GM21423 (cell line): ENCODE data around the gene HEMK1.

Experiments used
- ATAC-seq: cut with Tn5 transposase; IDR thresholded peaks from one replicate; pipeline ENCODE4 v1.9.1; 2021; ENCODE audit warnings: mild to moderate bottlenecking, moderate library complexity; ENCODE audit not compliant: unreplicated experiment

Gene HEMK1

DNA sequence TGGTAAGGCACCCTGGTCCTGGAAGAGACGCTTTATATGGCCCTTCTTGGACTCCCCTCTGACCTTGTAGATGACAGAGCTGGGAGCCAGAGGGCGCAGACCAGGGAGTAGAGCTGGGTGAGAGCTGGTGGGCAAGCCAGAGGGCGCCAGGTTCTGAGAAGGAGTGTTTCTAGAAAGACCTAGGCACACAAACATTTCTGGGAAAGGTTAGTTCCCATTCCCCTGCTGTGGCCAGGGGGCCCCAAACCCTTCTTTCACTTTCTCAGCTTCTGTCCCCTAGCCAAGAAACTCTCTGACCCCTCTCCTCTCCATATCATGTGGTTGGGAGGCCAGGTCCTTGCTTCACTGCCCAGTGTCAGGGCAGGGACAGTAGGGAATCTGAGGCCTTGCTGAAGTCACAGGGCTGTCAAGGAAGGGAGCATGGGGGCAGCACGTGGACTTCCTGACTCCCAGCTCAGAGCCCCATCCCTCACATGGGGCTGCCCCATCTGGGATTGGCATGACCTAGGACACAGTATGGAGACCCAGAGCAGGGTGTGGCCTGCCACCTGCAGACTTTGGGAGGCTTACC, 3.6 kb downstream of the HEMK1 start:
- no peak for ATAC-seq

DNA sequence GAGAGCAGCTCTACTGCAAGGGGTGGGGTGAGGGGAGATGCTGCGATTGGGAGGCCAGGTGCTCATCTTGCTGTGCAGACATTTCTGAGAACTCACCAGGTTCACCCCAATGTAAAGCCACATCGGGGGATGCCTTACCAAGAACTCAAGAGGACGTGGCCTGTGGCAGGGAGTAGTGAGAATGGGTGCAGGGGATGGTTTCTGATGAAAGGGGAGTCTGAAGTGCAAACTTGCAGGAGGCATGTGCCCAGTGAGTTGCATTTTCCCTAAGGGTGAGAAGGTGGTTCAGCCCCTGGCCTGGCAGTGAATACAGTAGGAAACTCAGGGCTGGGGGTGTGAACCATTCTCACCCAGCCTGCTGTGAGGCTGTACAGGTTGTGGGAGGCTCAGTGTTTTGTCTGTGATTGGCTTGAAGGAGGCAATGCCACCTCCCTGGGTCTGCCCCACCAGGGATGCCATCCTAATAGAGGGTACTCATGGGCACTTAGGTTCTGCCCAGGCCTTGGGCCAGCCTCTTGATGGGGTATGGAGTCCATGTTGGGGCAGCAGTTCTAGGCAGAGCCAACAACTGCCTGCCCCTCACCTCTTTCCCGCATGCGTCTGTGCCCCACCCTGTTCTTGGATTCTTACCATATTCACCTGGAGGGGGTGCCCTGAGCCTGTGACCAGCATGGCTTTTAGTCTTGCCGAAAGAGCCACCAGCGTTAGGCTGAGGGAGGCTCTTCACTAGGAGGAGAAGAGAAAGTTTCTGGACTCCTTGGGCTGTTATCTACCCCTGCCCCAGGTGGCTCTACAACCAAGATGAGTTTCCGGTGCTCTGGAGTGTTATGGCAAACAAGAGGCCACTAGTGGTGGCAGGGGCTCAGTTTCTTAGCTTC, 4.5 kb downstream of the HEMK1 start:
- ATAC-seq = no peak

DNA sequence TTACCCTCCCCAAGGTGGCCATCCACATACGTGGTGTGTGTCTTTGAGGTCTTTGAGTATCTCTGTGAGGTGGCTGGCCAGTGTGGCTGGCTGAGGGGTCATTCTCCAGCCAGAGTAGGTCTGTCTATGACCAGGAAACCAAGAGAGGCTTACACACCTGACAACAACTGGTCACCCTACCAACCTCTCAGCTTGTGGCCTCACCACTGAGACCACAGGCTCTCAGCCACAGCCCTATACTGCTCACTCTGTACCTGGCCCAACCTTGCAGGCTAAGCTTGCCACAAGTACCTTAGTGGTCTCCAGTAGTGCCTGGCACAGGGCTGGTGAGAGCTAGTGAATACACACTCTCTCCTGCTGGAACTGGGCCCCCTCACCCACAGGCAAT, 5.1 kb downstream of the HEMK1 start:
- no peak for ATAC-seq

DNA sequence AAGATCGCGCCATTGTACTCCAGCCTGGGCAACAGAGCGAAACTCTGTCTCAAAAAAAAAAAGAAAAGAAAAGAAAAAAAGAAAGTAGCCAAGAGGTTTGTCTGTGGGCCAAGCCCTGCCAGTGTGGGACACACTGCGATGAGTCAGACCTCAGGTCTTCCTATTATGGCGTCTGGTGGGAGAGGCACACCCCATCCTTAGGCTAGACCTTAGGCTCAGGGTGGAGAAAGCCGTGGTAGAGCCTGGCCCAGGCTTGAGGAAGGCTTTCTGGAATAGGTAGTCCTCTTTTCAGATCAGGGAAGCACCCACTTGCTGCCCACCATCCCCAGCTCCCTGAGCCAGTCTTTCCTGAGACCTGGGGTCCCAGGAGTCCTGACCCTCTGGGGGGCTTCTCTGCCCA, 6.0 kb downstream of the HEMK1 start:
- no peak for ATAC-seq

DNA sequence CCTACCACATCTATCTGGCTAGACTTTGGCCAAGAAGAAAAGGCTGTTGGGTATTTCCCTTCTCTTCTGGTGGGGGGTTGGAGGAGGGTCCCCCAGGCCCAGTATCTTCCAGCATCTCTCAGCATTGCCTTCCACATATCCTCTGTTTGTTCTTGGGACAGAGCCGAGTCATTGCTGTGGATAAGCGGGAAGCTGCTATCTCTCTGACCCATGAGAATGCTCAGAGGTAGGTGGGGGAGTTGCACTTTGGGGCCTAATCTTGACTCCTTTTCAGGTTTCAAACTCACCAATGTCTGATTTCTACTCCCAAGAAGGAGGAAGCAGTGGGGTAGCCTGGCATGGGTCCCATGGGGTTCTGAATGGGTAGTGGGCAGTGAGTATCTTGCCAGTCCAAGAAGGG, 8.0 kb downstream of the HEMK1 start:
- no peak for ATAC-seq

DNA sequence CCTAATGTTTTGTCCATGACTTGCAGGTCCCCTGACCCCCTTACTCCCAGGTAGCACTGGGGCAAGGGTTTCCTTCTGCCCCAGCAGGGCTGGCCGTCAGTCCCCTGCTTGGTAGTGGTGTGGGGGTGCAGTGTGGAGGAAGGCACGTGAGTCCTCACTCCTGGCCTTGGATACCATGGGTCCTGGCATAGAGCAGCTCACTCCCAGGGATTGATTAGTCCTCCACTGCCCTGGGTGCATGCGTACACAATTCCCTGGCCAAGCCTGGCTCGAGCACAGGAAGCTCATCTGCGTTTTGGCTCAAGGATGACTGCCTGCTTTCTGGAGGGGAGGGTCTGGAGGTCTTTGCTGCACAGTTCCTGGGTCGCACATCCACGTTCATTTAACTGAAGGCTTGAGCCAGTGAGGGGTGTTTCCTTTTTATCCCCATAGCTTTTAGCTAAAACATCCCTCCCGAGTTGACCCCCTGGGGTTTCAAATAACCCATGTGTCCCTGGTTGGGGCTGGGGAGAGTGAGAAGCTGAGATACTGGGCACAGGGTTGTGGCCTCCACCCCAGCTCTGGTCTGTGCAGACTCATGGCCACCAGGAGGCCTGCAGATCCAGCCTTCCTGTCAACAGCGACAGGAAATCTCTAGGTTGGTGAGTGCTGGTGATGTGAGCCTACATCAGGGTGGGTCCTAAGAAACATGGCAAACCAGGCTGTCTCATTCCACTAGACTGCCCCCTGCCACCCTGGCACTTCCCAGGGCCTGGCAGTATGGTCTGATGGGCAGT, 11.5 kb downstream of the HEMK1 start:
- no peak for ATAC-seq

DNA sequence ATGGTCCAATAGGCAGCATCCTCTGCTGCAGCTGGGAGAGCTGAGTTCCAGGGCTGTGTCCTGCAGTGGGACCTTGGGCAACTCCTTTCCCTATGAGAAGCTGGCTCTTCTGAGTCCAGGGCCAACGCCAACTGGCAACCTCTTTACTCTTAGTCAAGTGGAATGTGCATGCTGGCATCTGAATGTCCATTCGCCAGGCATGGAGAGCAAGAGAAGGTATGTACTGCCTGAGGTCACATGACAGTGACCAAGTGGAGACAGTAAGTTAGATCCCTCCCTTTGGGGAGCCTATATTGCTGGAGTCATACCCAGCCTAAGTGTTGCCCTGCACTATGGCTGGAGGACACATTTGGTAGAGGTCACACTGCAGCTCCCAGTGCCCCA, 12.1 kb downstream of the HEMK1 start:
- no peak for ATAC-seq

DNA sequence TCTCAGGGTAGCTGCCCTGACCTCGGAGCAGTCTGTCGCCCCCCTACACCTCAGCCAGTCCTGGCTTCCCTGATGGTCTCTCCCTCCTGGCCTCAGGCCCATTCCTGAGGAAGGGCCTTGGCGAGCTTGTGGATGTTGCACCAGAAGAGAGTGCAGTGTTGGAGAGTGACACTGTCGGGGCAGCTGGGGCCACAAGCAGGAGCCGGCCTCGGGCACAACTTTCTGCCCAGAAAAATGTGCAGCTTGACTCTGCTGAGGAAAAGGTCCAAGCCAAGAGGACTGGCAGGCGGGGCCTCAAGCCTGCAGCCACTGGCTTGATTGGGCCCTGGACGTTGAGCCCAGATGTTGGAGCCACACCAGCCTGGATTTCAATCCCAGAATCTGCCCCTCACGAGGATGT, 12.8 kb downstream of the HEMK1 start:
- no peak for ATAC-seq

DNA sequence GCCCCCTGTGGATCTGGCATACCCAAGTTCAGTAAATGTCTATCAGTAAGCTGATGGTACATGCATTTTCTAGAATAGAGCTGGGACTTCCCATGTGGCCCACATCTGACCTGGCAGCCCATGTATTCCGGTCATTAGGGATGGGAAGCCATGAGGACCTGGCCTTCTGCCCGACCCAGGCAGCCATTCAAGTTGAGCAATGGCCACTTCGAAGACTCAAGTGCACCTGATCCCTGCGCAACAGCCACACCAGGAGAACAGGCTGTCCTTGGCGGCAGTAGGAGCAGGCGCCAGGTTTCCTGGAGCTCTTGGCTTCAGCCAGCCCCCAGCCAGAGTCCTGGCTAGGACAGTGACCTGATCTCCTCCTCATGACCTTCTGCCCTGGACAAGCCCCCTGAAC, 14.6 kb downstream of the HEMK1 start:
- ATAC-seq = no peak

DNA sequence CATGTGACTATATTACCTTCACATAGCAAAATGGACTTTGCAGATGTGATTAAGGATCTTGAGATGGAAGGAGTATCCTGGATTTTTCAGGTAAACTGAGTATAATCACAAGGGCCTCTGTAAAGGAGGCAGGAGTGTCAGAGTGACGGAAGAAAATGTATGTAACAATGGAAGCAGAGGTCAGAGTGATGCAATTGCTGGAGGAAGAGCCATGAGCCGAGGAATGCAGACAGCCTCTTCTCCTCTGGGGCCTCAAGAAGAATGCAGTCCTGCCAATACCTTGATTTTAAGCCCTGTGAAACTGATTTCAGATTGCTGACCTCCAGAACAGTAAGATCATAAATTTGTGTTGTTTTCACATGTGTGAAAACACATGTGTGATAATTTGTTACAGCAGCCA, 15.1 kb downstream of the HEMK1 start:
- no peak for ATAC-seq

DNA sequence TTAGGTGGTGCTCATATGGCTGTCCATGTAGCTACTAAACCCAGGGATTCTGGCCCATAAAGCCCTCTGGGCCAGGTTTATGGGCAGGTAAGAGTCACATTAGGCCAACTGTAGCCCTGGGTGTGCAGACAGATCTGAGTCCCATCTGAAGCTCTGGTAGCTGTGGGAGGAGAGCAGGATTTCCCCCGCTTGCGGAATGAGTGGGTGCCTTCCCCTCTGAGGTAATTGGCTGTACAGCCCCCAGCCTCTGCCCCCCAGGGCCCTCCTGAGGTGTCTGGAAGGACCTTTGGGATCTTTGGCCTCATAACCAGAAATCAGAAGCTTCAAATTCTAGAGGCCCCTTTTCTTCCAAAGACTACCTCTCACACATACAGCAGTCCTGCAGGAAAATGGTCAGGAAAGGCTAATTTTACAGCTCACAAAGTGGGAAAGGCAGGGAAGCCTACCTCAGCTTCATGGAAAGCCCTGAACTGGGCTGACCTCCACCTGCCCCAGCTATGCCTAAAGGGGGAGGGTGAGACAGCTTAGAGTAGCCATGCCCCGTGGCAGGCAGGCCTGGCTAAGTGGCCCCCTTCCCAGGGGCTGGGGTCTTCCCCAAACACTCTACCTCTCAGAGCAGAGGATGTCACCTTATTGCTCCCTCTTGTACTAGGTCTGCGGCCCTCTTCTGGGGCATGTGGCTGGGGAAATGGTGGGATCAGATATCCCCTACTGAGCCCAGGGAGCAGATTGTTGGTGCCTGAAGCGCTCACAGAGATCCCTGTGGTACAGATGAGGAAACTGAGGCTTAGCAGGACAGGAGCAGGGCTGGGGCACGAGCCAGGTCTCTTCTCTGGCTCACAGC, 16.8 kb downstream of the HEMK1 start:
- ATAC-seq = no peak

DNA sequence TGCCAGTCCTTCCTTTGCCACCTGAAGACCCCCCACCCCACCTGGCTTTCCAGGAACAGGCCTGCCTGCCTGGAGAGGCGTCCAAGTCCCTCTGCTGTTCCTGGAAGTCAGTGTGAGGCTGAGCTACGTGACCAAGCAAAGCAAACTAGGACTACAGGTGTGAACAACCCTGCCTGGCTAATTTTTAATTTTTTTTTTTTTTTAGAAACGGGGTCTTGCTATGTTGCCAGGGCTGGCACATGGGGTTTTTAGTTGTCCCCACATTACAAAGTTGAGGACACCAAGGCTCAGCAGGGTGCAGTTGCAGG, 17.4 kb downstream of the HEMK1 start:
- ATAC-seq = no peak

DNA sequence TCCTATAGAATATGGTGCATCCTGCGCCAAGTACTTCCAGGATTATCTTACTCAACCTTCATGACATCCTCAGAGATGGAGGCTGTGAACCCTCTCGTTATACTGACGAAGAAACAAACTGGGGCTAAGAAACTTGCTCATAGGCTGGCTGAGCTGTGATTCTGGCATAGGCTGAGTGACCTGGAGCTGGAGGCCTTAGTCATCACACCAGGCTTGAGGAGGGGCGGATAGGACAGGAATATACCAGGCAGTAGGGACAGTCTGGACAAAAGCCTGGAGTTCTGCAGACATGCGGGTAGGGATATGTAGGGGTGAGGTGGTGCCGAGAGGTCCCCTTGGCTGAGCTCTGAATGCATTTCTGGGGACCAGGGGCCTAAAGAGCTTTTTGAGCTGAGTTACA, 18.1 kb downstream of the HEMK1 start:
- no peak for ATAC-seq

DNA sequence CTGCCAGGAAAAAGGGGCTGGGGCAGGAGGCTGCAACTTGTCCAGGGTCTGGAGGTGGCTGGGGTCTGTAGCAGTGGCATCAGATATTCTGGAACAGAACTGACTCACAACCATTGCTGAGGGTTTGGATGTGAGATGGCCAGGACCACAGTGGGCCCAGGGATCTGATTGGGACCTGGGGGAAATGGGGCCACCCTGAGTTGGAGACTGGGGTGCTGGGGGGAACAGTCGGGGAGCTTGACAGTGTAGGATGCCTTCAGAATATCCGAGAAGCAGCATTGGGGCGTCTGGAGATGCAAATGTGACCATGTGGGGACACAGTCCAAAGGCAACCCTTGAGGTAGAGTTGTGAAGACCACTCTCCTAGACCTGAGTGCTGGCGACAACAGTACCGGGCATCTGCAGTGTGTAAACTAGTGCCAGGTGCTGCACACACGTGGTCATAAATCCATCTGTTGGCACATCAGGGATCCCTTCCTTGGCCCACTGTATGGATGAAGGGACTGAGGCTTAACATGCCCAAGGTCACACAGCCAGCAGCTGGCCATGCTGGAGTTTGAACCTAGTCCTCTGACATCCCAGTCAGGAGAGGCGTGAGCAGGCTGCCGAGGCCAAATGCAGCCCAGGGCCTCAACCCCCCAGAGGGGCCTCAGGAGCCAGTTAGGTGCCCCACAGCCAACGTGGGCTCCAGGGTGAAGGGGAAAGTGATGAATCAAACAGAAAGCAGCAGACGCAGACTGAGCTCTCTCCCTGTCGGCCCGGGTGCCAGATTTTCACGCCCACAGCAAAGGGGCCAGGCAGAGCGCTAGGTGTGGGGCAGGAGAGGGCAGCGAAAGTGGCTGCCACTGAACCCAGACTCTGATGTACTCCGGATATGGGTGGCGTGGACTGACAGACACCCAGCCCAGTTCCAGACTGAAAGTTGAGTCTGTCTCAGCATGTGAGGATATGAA, 18.8 kb downstream of the HEMK1 start:
- no peak for ATAC-seq

DNA sequence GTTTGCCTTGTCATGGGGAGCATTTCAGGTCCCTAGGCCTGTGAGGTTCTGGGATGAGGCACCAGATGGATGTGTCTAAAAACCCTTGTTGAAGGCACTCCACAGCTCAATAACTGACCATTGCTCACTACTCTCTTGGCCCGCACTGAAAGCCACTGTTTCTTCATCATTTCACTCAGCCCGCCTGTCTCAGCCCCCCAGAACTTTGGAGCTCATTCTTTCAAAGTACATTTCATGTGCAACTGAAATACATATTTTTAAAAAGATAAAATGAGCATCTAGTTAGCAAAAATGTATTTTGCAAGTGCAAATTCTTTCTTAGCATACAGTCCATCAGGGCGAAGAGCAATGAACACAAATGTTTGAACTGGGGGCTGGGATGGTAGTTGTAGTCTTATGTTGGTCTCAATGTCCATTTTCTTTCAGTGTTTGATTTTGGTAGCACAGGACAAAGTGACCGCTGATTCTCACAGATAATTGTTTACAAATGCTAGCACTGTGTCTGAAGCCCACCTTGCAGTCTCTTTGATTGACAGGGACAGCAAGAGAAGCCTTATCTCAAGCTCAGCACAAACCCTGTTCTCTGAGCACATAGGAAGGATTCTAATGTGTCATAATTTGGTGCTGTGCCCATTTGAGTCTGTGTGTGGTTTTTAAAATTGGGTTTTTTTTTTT, 19.6 kb downstream of the HEMK1 start:
- ATAC-seq = no peak

DNA sequence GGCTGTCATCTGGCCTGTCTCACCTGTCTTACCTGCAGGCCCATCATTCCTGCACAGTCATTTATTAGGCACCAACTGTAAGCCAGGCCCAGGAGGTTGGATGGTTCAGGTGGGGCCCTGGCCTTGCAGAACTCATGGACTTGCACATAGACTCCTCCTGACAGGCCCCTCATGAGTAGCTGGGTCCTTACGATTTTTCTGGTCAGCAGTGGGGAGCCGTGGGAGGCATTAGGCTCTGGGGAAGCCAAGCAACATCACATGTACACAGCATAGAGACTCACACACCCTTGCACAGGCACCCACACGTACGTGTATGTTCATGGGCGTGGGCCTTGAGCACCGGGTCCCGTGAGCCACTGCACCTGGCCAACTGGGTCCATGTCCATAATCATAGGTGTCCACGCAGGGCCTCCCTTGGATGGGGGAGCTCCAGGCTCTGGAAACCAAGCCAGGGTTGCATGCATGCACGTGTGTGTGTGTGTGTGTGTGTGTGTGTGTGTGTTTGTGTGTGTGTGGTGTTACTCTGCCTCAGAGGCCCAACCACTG, 21.9 kb downstream of the HEMK1 start:
- no peak for ATAC-seq

DNA sequence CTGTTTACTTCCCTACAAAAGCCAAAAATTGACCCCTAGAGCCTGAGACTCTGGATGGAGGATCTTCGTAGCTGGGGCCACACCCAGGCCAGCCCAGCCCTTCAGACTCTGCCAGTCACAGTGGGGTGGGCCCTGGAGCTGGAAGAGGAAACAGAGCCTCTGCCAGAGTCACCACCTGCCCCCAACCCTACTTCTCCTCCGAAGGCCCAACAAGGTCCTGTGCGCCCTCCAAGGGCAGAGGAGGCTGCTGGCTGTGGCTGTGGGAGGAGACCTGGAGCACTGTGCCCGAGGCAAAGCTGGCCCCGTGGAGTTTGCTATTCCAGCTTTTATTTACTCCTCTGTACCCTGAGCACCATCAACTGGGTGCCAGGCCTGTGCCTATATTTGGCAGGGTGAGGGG, 23.2 kb downstream of the HEMK1 start:
- ATAC-seq = no peak

DNA sequence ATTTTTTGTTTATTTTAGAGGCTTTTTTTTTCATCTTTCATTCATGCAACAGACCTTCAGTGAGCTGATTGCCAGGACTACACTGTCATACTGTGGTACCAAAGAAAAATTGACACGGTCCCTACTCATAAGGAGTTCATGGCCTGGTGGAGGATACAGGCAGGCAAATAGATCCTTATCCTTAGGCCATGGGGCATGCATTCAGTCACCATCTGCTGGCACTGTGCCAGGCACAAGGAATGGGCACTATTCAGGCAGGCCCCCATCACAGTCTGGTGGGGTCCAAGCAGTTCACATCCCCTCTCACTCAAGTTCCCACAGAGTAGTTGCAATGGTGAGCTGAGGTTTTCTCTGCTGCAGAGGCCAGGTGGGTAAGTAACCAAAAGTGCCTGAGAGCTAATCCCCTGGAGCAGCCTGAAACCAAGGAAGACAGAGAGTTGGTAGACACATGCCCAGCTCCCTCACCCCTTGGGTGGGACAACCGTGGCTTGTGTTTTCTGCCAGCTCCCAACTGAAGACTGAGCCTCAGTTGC, 25.0 kb downstream of the HEMK1 start:
- no peak for ATAC-seq

DNA sequence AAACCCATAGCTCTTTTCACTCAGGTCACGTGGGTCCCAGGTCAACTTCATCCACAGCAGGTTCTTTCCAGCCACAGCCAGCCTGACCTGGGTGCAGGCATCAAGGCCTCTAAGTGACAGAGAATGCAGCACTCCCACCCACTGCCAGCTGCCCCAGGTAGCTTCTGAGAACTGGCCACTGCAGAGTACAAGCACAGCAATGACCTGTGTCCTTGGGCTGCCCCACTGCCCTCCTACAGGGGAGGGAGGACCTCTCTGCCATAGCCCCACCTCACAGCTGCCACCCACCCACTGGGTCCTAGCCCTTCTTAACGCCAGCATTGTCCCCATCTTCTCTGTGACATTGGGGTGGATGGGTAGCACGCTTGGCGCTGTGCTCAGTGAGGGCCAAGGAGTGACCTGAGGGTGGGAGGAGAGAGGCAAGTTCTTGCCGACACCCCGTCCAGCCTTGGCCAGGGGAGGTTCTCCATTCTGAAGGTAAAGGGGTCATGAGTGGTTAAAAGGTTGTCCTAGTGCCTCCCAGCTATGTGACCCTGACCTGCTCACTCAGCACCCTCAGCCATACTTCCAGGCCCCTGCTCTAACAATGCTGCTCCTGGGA, 29.9 kb downstream of the HEMK1 start:
- ATAC-seq = no peak
